ENCODE data around the gene IGFBP5.

IGFBP5 gene

DNA sequence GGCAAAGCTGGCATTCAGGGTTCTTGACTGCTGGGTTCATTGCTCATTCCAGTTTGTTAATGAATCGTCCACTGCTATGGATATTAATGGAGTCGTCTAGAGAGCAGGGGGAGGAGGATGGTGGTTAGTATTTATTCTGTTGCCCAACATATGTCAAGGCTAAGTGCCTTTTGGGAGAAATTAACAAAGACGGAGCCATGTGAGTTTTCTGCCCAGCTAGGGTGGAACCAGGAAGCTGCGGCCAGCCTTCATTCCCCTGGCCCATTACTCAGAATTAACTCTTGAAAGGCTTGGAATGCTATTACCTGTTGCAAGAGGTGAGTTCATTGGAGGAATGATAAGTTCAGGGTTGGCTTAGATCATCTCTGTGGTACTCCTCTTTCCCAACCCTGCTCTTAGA lies 42.8 kb downstream of the IGFBP5 start:
- TF ChIP-seq, protein P1, sequence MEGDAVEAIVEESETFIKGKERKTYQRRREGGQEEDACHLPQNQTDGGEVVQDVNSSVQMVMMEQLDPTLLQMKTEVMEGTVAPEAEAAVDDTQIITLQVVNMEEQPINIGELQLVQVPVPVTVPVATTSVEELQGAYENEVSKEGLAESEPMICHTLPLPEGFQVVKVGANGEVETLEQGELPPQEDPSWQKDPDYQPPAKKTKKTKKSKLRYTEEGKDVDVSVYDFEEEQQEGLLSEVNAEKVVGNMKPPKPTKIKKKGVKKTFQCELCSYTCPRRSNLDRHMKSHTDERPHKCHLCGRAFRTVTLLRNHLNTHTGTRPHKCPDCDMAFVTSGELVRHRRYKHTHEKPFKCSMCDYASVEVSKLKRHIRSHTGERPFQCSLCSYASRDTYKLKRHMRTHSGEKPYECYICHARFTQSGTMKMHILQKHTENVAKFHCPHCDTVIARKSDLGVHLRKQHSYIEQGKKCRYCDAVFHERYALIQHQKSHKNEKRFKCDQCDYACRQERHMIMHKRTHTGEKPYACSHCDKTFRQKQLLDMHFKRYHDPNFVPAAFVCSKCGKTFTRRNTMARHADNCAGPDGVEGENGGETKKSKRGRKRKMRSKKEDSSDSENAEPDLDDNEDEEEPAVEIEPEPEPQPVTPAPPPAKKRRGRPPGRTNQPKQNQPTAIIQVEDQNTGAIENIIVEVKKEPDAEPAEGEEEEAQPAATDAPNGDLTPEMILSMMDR (IDR thresholded peaks at IDR 0.05; ENCODE audit: insufficient read depth, low read depth, low read length, missing control alignments) = no peak
- DNase-seq (ENCODE audit: low read depth) = no peak
- H3K4me3 ChIP-seq (ENCODE audit: low read depth, low read length) = no peak overlapping the region

DNA sequence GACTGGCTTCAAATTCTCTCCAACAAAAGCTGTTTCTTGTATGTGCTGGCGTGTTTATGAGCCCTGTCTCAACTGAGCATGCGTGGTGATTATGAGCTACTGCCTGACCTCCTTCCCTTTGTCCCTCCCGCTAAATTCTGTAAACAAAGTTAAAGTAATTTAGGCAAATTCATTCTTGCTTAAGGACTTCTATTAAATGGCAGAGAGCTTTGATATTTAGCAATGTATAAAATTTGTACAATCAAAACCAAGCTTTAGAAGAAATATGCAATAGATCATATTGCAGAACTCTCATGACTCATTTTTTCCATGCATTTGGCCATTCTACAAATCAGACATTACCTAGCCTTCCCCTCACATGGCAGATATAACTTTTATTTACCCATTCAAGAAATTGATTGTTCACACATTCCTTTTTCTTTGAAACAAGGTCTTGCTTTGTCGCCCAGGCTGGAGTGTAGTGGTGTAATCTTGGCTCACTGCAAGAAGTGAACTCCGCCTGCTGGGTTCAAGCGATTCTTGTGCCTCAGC lies 43.9 kb downstream of the IGFBP5 start:
- no peak for DNase-seq (ENCODE audit: low read depth)
- TF ChIP-seq, protein P1 (IDR thresholded peaks at IDR 0.05; ENCODE audit: insufficient read depth, low read depth, low read length, missing control alignments) = no peak
- no peak overlapping the region for H3K4me3 ChIP-seq (ENCODE audit: low read depth, low read length)

DNA sequence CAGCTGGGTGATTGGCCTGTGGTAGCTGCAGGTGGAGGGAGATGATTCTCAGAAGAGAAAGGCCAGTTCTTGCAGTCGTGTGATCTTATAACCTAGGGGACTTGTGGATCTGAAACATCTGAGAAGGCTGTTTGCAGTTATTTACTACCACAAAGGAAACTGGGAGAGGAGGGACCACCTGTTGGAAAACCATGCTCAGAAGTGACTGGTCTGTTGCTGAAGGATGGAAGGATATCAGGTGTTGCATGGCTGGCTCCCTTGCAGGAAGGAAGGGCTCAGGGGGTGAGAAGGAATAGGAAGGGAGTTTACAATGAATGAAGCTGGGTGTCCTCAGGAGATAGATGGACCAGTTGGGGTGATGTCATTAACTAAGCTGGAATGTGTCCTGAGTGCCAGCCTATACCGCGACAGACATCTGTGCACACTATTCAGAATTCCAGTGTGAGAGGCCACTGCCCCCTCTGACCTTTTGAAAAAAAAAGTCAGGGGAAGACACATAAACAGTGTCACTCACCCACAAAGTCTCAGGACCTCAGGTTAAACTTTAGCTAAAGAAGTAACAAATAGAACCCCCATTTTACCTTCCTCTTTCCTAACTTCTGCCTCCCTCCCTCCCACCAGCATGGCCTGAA lies 44.6 kb downstream of the IGFBP5 start:
- H3K4me3 ChIP-seq (ENCODE audit: low read depth, low read length) = no peak overlapping the region
- TF ChIP-seq, protein P1 (IDR thresholded peaks at IDR 0.05; ENCODE audit: insufficient read depth, low read depth, low read length, missing control alignments) = no peak
- DNase-seq (ENCODE audit: low read depth) = no peak

DNA sequence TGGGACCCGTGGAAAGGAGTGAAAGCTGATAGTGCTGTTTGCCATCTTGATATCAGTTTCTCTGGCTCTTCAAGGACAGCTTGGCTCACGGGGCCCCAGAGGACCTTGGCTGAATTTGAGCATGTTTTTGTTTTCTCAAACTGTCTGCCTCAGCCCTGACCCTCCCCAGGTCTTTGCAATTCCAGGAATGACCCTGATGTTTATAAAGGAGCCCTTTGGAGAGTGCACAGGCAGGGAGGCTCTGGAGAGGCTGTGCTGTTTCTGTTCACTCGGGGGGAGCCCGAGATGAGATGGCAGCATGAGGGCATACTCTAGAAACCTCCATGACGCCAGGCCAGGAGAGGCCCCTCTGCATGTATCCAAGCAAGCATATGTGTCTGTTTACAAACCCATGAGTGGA lies 45.8 kb downstream of the IGFBP5 start:
- no peak overlapping the region for H3K4me3 ChIP-seq (ENCODE audit: low read depth, low read length)
- TF ChIP-seq, protein P1 (IDR thresholded peaks at IDR 0.05; ENCODE audit: insufficient read depth, low read depth, low read length, missing control alignments) = no peak
- no peak for DNase-seq (ENCODE audit: low read depth)

DNA sequence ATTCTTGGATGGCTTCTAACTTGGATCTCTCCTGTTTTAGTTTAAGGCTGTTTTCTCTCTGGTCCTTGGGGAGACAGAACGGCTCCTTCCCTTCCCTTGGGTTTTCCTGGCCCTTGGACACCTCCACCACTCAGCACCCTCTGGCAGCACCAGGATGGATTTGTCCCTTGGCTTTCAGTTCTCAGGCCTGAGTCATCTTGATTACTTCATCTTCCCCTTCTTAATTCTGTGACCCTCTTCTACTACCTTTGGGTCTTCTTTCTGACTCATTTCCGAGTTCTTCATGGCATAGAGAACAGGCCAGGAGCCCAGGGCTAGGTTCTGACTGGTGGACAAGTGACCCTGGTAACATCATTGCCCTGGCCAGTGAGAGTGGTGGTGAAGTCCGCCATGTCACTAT lies 47.2 kb downstream of the IGFBP5 start:
- TF ChIP-seq, protein P1 (IDR thresholded peaks at IDR 0.05; ENCODE audit: insufficient read depth, low read depth, low read length, missing control alignments) = no peak
- no peak for DNase-seq (ENCODE audit: low read depth)
- no peak overlapping the region for H3K4me3 ChIP-seq (ENCODE audit: low read depth, low read length)

DNA sequence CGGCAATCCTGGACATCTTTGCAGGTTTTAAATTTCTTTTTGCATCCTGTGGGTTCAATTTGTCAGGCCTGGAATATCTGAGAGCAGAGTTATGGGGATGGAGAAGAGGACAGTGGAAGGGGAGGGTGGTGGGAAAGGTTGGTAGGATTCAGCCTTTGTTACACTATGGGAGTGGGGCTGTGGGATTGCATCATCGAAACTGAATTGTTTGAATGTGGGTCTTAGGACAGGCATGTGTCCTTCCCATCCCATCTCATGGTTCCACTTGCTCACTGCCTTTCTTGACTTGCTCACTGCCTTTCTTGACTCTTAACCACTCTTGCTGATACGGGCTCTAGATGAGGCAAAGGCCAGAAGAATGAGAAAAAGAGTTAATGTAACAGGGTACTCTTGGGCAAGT lies 49.2 kb downstream of the IGFBP5 start:
- no peak for DNase-seq (ENCODE audit: low read depth)
- TF ChIP-seq, protein P1 (IDR thresholded peaks at IDR 0.05; ENCODE audit: insufficient read depth, low read depth, low read length, missing control alignments) = no peak
- no peak overlapping the region for H3K4me3 ChIP-seq (ENCODE audit: low read depth, low read length)

DNA sequence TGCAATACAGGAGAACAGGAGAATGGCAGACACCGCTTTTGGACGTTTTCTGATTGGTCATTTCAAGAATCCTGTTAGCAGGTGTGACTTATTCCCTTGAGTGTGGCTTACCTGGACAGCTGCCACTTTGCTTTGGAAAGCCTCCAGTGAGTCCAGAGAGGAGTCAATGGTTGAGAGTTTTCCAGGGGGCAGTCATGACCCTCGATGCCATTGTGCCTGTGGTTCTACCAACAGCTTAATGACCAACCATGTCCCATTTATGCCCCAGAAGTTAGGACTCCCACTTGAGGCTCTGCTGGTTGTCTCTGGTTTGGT lies 49.8 kb downstream of the IGFBP5 start:
- no peak overlapping the region for H3K4me3 ChIP-seq (ENCODE audit: low read depth, low read length)
- TF ChIP-seq, protein P1 (IDR thresholded peaks at IDR 0.05; ENCODE audit: insufficient read depth, low read depth, low read length, missing control alignments) = no peak
- DNase-seq (ENCODE audit: low read depth) = no peak
